NK-92 (cell line): ENCODE data around the gene RERE.
"Not testable (repeated sequence)": the region's sequence is repeated elsewhere in the genome, so short reads cannot be mapped to it uniquely, and the experiment has no call there.

ENCODE experiments used
- DNase-seq: peaks from one replicate; lab custom pipeline; 2025; ENCODE audit not compliant: unreplicated experiment; lab: John Stamatoyannopoulos, UW

RERE gene

GRCh38 chr1:8844501-8845006 is 27.1 kb upstream of the RERE start:
- DNase-seq, result no peak

GRCh38 chr1:8841395-8841794 is 24.0 kb upstream of the RERE start:
- no peak for DNase-seq

- DNase-seq, result no peak
Observed at GRCh38 chr1:8839990-8840389, 22.6 kb upstream of the RERE start.

- no peak for DNase-seq
Observed at GRCh38 chr1:8835941-8836643, 18.7 kb upstream of the RERE start.

- DNase-seq, result no peak
Observed at GRCh38 chr1:8831340-8831739, 13.9 kb upstream of the RERE start.

GRCh38 chr1:8830732-8831131 is 13.3 kb upstream of the RERE start:
- not testable (repeated sequence) for DNase-seq

- no peak for DNase-seq
Observed at GRCh38 chr1:8825985-8826481, 8.6 kb upstream of the RERE start.

GRCh38 chr1:8823295-8823664 is 5.8 kb upstream of the RERE start:
- DNase-seq, result no peak

GRCh38 chr1:8822373-8823294 is 5.2 kb upstream of the RERE start:
- no peak for DNase-seq

- no peak for DNase-seq
Observed at GRCh38 chr1:8821084-8821483, 3.6 kb upstream of the RERE start.

GRCh38 chr1:8818789-8819188 is 1.3 kb upstream of the RERE start:
- not testable (repeated sequence) for DNase-seq

GRCh38 chr1:8818325-8818775 is 910 bp upstream of the RERE start:
- DNase-seq, result no peak

GRCh38 chr1:8816831-8817411 is 519 bp downstream of the RERE start:
- no peak for DNase-seq

GRCh38 chr1:8816264-8816663 is 1.2 kb downstream of the RERE start:
- no peak for DNase-seq

GRCh38 chr1:8815582-8816151 is 1.8 kb downstream of the RERE start:
- DNase-seq, result no peak

GRCh38 chr1:8814865-8815264 is 2.6 kb downstream of the RERE start:
- DNase-seq, result no peak

GRCh38 chr1:8813991-8814390 is 3.4 kb downstream of the RERE start:
- no peak for DNase-seq

GRCh38 chr1:8813016-8813763 is 4.2 kb downstream of the RERE start:
- no peak for DNase-seq

GRCh38 chr1:8812081-8812480 is 5.4 kb downstream of the RERE start:
- DNase-seq, result no peak

GRCh38 chr1:8810987-8811386 is 6.5 kb downstream of the RERE start:
- no peak for DNase-seq
